ENCODE results near the gene ATP2A1. TPM values are rescaled to one million over a fixed set of nuclear protein-coding genes. Genes with fewer than 3 reads are reported as not detected.

Gene ATP2A1
- total and polyA plus RNA-seq, 2 of the 13 experiments (the other 11 are each of a cell fraction or from before 2014, with no cell fraction given): 3.2 to 12.5 TPM

- TF ChIP-seq, protein P1, sequence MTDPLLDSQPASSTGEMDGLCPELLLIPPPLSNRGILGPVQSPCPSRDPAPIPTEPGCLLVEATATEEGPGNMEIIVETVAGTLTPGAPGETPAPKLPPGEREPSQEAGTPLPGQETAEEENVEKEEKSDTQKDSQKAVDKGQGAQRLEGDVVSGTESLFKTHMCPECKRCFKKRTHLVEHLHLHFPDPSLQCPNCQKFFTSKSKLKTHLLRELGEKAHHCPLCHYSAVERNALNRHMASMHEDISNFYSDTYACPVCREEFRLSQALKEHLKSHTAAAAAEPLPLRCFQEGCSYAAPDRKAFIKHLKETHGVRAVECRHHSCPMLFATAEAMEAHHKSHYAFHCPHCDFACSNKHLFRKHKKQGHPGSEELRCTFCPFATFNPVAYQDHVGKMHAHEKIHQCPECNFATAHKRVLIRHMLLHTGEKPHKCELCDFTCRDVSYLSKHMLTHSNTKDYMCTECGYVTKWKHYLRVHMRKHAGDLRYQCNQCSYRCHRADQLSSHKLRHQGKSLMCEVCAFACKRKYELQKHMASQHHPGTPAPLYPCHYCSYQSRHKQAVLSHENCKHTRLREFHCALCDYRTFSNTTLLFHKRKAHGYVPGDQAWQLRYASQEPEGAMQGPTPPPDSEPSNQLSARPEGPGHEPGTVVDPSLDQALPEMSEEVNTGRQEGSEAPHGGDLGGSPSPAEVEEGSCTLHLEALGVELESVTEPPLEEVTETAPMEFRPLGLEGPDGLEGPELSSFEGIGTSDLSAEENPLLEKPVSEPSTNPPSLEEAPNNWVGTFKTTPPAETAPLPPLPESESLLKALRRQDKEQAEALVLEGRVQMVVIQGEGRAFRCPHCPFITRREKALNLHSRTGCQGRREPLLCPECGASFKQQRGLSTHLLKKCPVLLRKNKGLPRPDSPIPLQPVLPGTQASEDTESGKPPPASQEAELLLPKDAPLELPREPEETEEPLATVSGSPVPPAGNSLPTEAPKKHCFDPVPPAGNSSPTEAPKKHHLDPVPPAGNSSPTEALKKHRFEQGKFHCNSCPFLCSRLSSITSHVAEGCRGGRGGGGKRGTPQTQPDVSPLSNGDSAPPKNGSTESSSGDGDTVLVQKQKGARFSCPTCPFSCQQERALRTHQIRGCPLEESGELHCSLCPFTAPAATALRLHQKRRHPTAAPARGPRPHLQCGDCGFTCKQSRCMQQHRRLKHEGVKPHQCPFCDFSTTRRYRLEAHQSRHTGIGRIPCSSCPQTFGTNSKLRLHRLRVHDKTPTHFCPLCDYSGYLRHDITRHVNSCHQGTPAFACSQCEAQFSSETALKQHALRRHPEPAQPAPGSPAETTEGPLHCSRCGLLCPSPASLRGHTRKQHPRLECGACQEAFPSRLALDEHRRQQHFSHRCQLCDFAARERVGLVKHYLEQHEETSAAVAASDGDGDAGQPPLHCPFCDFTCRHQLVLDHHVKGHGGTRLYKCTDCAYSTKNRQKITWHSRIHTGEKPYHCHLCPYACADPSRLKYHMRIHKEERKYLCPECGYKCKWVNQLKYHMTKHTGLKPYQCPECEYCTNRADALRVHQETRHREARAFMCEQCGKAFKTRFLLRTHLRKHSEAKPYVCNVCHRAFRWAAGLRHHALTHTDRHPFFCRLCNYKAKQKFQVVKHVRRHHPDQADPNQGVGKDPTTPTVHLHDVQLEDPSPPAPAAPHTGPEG (CRISPR knock-in tag; IDR thresholded peaks at IDR 0.05): no peak
- TF ChIP-seq, protein P2, sequence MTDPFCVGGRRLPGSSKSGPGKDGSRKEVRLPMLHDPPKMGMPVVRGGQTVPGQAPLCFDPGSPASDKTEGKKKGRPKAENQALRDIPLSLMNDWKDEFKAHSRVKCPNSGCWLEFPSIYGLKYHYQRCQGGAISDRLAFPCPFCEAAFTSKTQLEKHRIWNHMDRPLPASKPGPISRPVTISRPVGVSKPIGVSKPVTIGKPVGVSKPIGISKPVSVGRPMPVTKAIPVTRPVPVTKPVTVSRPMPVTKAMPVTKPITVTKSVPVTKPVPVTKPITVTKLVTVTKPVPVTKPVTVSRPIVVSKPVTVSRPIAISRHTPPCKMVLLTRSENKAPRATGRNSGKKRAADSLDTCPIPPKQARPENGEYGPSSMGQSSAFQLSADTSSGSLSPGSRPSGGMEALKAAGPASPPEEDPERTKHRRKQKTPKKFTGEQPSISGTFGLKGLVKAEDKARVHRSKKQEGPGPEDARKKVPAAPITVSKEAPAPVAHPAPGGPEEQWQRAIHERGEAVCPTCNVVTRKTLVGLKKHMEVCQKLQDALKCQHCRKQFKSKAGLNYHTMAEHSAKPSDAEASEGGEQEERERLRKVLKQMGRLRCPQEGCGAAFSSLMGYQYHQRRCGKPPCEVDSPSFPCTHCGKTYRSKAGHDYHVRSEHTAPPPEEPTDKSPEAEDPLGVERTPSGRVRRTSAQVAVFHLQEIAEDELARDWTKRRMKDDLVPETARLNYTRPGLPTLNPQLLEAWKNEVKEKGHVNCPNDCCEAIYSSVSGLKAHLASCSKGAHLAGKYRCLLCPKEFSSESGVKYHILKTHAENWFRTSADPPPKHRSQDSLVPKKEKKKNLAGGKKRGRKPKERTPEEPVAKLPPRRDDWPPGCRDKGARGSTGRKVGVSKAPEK (CRISPR knock-in tag; IDR thresholded peaks at IDR 0.05; ENCODE audit: borderline replicate concordance): no peak
- no peak for TF ChIP-seq ZNF329 (CRISPR knock-in tag; IDR thresholded peaks at IDR 0.05; ENCODE audit: low read depth)
- no peak for TF ChIP-seq IRF9 (CRISPR knock-in tag; IDR thresholded peaks at IDR 0.05; ENCODE audit: borderline replicate concordance)
- TF ChIP-seq LCORL (IDR thresholded peaks at IDR 0.05): no peak
- no peak for TF ChIP-seq LCORL (CRISPR knock-in tag; IDR thresholded peaks at IDR 0.05)
- 0 out of 2 replicates have a peak, but pooled peaks have one; percentile 13 for TF ChIP-seq RAD21 (CRISPR knock-in tag; IDR thresholded peaks at IDR 0.05)
- TF ChIP-seq SSRP1 (CRISPR knock-in tag; IDR thresholded peaks at IDR 0.05): no peak
- no peak for TF ChIP-seq ZNF563 (CRISPR knock-in tag; IDR thresholded peaks at IDR 0.05)
- peak; percentile 71; the same call in 1 of the 2 replicates for TF ChIP-seq POLR2G (IDR thresholded peaks at IDR 0.05; ENCODE audit: low read depth, low read length)
- no peak for TF ChIP-seq CREM (IDR thresholded peaks at IDR 0.05)
- no peak for TF ChIP-seq CREM (CRISPR knock-in tag; IDR thresholded peaks at IDR 0.05)
- no peak for TF ChIP-seq RELA (CRISPR knock-in tag; IDR thresholded peaks at IDR 0.05)
- no peak for TF ChIP-seq SKIL (CRISPR knock-in tag; IDR thresholded peaks at IDR 0.05; ENCODE audit: borderline replicate concordance)
- no peak for TF ChIP-seq GATAD1 (CRISPR knock-in tag; IDR thresholded peaks at IDR 0.05)
- TF ChIP-seq KLF13 (CRISPR knock-in tag; IDR thresholded peaks at IDR 0.05): no peak
- no peak for TF ChIP-seq FOXA3 (CRISPR knock-in tag; IDR thresholded peaks at IDR 0.05)
- peak in 1 of 2 experiments; percentile 51; a peak in 2 of 4 replicates for TF ChIP-seq POLR2A (IDR thresholded peaks at IDR 0.05; ENCODE audit: insufficient read depth in 1 of 2, low read depth in 2 of 2, low read length in 2 of 2)
Observed at GRCh38 chr16:28837672-28838557, 40.4 kb upstream of the ATP2A1 start (continued).

Measured in HepG2 (cell line).